AG10803 (cell line): ENCODE data around the gene GPHN.
A peak's percentile ranks its signal among the peaks of the same experiment; 100 is the strongest.

Experiments used
- DNase-seq: peaks from one replicate; pipeline ENCODE4 v3.0.0; 2010; ENCODE audit warnings: low read depth
- H3K4me3 ChIP-seq: 2 replicates; pipeline ENCODE4 v1.5.1; 2011; ENCODE audit warnings: mild to moderate bottlenecking, low read length, control low read depth
- CTCF ChIP-seq: conservative IDR thresholded peaks from 2 replicates; pipeline ENCODE4 v1.5.1; 2011; ENCODE audit warnings: mild to moderate bottlenecking, low read length, control low read depth, inconsistent platforms

The GPHN gene

GRCh38 chr14:66636240-66636639 is 128.3 kb downstream of the GPHN start:
- no peak for DNase-seq
- TF ChIP-seq CTCF: no peak
- no peak overlapping the region for H3K4me3 ChIP-seq

GRCh38 chr14:66638689-66639088 is 130.7 kb downstream of the GPHN start:
- peak; percentile 14 for DNase-seq
- no peak overlapping the region for H3K4me3 ChIP-seq
- no peak for TF ChIP-seq CTCF

- H3K4me3 ChIP-seq: no peak overlapping the region
- no peak for TF ChIP-seq CTCF
- DNase-seq: no peak
Observed at GRCh38 chr14:66641861-66642635, 134.1 kb downstream of the GPHN start.

- no peak overlapping the region for H3K4me3 ChIP-seq
- DNase-seq: no peak
- no peak for TF ChIP-seq CTCF
Observed at GRCh38 chr14:66643344-66643743, 135.4 kb downstream of the GPHN start.

- H3K4me3 ChIP-seq: no peak overlapping the region
- no peak for DNase-seq
- no peak for TF ChIP-seq CTCF
Observed at GRCh38 chr14:66645716-66646115, 137.8 kb downstream of the GPHN start.

GRCh38 chr14:66649498-66649897 is 141.6 kb downstream of the GPHN start:
- no peak for DNase-seq
- TF ChIP-seq CTCF: no peak
- H3K4me3 ChIP-seq: no peak overlapping the region

GRCh38 chr14:66650491-66650911 is 142.6 kb downstream of the GPHN start:
- no peak for DNase-seq
- TF ChIP-seq CTCF: no peak
- H3K4me3 ChIP-seq: no peak overlapping the region
